ENCODE results near the gene IKZF3.

The IKZF3 gene

DNA sequence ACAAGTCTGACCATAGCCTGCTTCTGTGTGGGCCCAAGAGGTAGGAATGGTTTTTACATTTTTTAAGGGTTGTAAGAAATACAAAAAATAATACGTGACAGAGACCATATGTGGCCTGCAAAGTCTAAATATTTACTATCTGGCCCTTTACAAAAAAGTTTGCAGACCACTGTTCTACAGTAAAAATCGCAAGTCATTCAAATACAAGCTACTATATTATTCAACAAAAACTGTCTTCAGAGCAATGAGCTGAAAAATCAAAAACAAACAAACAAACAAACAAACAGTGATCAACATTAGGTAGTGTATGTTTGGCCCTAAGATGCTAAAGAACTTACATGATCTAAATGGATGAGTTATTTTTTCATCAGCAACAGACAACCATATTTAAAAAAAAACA lies 32.5 kb downstream of the IKZF3 start:
- H4K20me1 ChIP-seq (ENCODE audit: low read depth, low read length) = peaks cover 10% of the 10 kb centered on the region
- H3K27ac ChIP-seq (ENCODE audit: low read depth, low read length) = no peak overlapping the region
- H3K9ac ChIP-seq (ENCODE audit: low read length) = no peak overlapping the region
- no peaks in the 10 kb centered on the region for H3K27me3 ChIP-seq (ENCODE audit: low read length)
- H3K4me3 ChIP-seq (ENCODE audit: insufficient read depth, low read length, poor library complexity, severe bottlenecking) = no peak overlapping the region
- H3K9me2 ChIP-seq (replicated peaks; ENCODE audit: insufficient read depth, low read length) = no peaks in the 10 kb centered on the region
- H3F3A ChIP-seq (ENCODE audit: insufficient read depth) = peaks cover 22% of the 10 kb centered on the region
- H3K36me3 ChIP-seq (ENCODE audit: low read length) = peaks cover 76% of the 10 kb centered on the region
- peaks cover 53% of the 10 kb centered on the region for H3K79me2 ChIP-seq (ENCODE audit: insufficient read depth, low read length)
- no peak overlapping the region for H2AFZ ChIP-seq (ENCODE audit: low read depth, low read length, severe bottlenecking)
- H3K4me2 ChIP-seq (ENCODE audit: low read depth, low read length, poor library complexity, severe bottlenecking) = no peak overlapping the region
- peaks cover 2% of the 10 kb centered on the region; the same call in 1 of the 2 replicates for H3K9me3 ChIP-seq (ENCODE audit: insufficient read depth, low read length)
- TF ChIP-seq EZH2phosphoT487 (conservative IDR thresholded peaks at IDR 0.05; ENCODE audit: low read length) = no peak
- TF ChIP-seq, protein P1, sequence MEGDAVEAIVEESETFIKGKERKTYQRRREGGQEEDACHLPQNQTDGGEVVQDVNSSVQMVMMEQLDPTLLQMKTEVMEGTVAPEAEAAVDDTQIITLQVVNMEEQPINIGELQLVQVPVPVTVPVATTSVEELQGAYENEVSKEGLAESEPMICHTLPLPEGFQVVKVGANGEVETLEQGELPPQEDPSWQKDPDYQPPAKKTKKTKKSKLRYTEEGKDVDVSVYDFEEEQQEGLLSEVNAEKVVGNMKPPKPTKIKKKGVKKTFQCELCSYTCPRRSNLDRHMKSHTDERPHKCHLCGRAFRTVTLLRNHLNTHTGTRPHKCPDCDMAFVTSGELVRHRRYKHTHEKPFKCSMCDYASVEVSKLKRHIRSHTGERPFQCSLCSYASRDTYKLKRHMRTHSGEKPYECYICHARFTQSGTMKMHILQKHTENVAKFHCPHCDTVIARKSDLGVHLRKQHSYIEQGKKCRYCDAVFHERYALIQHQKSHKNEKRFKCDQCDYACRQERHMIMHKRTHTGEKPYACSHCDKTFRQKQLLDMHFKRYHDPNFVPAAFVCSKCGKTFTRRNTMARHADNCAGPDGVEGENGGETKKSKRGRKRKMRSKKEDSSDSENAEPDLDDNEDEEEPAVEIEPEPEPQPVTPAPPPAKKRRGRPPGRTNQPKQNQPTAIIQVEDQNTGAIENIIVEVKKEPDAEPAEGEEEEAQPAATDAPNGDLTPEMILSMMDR (IDR thresholded peaks at IDR 0.05; ENCODE audit: insufficient read depth, low read length, poor library complexity, severe bottlenecking) = no peak

DNA sequence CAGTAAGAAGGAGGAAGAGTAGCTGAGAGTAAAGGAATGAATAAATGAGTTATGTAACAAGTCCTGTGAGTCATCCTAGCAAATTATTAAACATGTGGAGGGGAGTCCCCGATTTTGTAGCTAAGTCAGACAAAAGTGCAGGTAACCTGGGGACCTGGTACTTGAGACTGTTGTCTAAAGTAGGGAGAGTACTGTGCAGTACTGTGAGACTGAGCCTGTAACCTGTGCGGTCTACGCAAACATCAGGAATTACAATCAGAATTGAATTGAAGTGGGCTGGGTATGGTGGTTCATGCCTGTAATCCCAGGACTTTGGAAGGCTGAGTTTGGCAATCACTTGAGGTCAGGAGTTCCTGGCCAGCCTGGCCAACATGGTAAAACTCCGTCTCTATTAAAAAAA lies 35.7 kb downstream of the IKZF3 start:
- peaks cover 92% of the 10 kb centered on the region for H3K36me3 ChIP-seq (ENCODE audit: low read length)
- H4K20me1 ChIP-seq (ENCODE audit: low read depth, low read length) = peaks cover 5% of the 10 kb centered on the region; the same call in 1 of the 2 replicates
- no peak for TF ChIP-seq EZH2phosphoT487 (conservative IDR thresholded peaks at IDR 0.05; ENCODE audit: low read length)
- TF ChIP-seq, protein P1 (IDR thresholded peaks at IDR 0.05; ENCODE audit: insufficient read depth, low read length, poor library complexity, severe bottlenecking) = no peak
- H3K9me3 ChIP-seq (ENCODE audit: insufficient read depth, low read length) = peaks cover 29% of the 10 kb centered on the region; the same call in 1 of the 2 replicates
- H2AFZ ChIP-seq (ENCODE audit: low read depth, low read length, severe bottlenecking) = no peak overlapping the region
- H3K9me2 ChIP-seq (replicated peaks; ENCODE audit: insufficient read depth, low read length) = no peaks in the 10 kb centered on the region
- peaks cover 23% of the 10 kb centered on the region for H3K79me2 ChIP-seq (ENCODE audit: insufficient read depth, low read length)
- H3K4me2 ChIP-seq (ENCODE audit: low read depth, low read length, poor library complexity, severe bottlenecking) = no peak overlapping the region
- no peak overlapping the region for H3K9ac ChIP-seq (ENCODE audit: low read length)
- H3K27me3 ChIP-seq (ENCODE audit: low read length) = no peaks in the 10 kb centered on the region
- peaks cover 15% of the 10 kb centered on the region for H3F3A ChIP-seq (ENCODE audit: insufficient read depth)
- no peak overlapping the region for H3K27ac ChIP-seq (ENCODE audit: low read depth, low read length)
- no peak overlapping the region for H3K4me3 ChIP-seq (ENCODE audit: insufficient read depth, low read length, poor library complexity, severe bottlenecking)

DNA sequence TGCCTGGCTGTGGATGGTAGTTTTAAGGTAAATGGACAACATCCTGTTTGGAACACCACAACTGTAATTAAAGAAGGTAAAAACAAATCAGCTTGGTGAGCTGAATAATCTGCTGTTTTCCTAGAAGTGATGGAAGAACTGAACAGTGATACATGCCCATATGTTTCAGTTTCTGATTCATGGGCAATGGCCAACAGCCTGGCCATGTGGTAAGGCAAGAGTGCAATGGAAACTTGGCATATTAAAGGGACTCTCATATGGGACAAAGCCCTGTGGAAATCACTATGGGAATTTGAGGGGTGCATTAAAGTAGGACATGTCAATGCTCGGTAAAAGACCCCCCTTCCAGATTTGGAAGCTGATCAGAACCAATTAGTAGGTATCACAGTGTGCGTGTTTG lies 37.8 kb downstream of the IKZF3 start:
- H3K9me2 ChIP-seq (replicated peaks; ENCODE audit: insufficient read depth, low read length) = no peaks in the 10 kb centered on the region
- peaks cover 86% of the 10 kb centered on the region for H3K36me3 ChIP-seq (ENCODE audit: low read length)
- H3K79me2 ChIP-seq (ENCODE audit: insufficient read depth, low read length) = peaks cover 6% of the 10 kb centered on the region; the same call in 1 of the 2 replicates
- no peaks in the 10 kb centered on the region for H3K27me3 ChIP-seq (ENCODE audit: low read length)
- TF ChIP-seq, protein P1 (IDR thresholded peaks at IDR 0.05; ENCODE audit: insufficient read depth, low read length, poor library complexity, severe bottlenecking) = no peak
- TF ChIP-seq EZH2phosphoT487 (conservative IDR thresholded peaks at IDR 0.05; ENCODE audit: low read length) = no peak
- H3K9ac ChIP-seq (ENCODE audit: low read length) = no peak overlapping the region
- H3K4me2 ChIP-seq (ENCODE audit: low read depth, low read length, poor library complexity, severe bottlenecking) = no peak overlapping the region
- H3K27ac ChIP-seq (ENCODE audit: low read depth, low read length) = no peak overlapping the region
- no peak overlapping the region for H3K4me3 ChIP-seq (ENCODE audit: insufficient read depth, low read length, poor library complexity, severe bottlenecking)
- peaks cover 32% of the 10 kb centered on the region; the same call in 1 of the 2 replicates for H3K9me3 ChIP-seq (ENCODE audit: insufficient read depth, low read length)
- H4K20me1 ChIP-seq (ENCODE audit: low read depth, low read length) = no peaks in the 10 kb centered on the region
- H3F3A ChIP-seq (ENCODE audit: insufficient read depth) = 0 out of 2 replicates have a peak, but pooled peaks cover 2% of the 10 kb centered on the region
- H2AFZ ChIP-seq (ENCODE audit: low read depth, low read length, severe bottlenecking) = no peak overlapping the region

Measured in SU-DHL-6 (cell line).